PC-9 (cell line): Measurements from ENCODE around the gene LRP1.

Experiments used
- EZH2 ChIP-seq: fragments of 200-600 bp; sonication (generic); IDR thresholded peaks from 2 replicates; pipeline ENCODE4 v1.8.0; 2017; ENCODE audit warnings: antibody characterized with exemption, low read depth
- TF ChIP-seq, protein P1 (sequence below): fragments of 200-600 bp; sonication (generic); conservative IDR thresholded peaks from 2 replicates; pipeline ENCODE4 v1.6.1; 2017; ENCODE audit warnings: mixed run types, antibody characterized with exemption, mild to moderate bottlenecking, moderate library complexity

DNA sequence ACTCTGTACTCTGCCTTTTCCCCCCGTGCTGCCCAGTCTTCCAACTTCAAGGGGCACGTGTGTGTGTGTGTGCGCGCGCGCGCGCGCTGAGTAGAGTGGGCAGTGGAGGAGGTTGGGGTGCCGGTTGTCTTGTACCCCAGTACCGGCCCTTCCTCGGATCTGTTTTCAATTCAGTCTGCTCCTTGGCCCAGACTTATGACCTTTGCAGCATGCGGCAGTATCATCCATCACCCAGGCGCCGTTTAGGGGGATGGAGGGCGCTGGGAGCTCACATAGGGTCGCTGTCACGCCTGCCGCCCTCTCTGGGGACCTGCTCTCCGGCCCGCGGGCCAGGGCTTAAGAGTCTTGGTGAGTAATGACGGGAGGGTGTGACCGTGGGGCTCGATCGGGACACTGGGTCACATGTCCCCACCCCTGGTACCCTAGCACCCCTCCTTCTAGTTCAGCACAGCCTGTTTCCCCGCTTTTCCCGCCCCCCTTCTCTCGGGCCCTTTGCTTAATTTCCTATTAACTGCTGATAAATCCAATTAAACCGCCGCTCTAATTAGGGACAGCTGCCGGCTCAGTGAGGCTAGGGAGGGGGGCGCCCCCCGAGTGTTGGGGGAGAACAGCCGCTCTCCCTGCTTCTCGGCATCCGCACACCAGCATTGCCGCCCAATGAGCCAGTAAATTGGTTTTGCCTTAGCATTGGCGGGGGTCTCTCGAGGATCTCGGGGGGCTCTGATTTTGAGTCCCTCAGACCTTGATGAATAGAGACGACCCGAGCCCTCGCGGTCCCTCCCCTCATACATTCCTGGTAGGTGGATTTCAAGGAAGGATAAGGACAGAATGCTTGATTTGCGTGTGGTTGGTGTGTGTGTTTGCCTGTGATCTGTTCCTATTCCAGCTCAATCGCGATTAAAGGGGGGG lies 113.4 kb downstream of the LRP1 start:
- TF ChIP-seq, protein P1, sequence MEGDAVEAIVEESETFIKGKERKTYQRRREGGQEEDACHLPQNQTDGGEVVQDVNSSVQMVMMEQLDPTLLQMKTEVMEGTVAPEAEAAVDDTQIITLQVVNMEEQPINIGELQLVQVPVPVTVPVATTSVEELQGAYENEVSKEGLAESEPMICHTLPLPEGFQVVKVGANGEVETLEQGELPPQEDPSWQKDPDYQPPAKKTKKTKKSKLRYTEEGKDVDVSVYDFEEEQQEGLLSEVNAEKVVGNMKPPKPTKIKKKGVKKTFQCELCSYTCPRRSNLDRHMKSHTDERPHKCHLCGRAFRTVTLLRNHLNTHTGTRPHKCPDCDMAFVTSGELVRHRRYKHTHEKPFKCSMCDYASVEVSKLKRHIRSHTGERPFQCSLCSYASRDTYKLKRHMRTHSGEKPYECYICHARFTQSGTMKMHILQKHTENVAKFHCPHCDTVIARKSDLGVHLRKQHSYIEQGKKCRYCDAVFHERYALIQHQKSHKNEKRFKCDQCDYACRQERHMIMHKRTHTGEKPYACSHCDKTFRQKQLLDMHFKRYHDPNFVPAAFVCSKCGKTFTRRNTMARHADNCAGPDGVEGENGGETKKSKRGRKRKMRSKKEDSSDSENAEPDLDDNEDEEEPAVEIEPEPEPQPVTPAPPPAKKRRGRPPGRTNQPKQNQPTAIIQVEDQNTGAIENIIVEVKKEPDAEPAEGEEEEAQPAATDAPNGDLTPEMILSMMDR = no peak
- no peak for TF ChIP-seq EZH2
